Activated T-helper 1 cell treated with anti-CD3 and anti-CD28 coated beads, Interleukin-2, amount 50 U/mL, for 16 hours (primary cell): ENCODE results near the gene HPS4.
"Not testable (repeated sequence)": the region's sequence is repeated elsewhere in the genome, so short reads cannot be mapped to it uniquely, and the experiment has no call there.

Experiments
- DNase-seq, 2 donors: peaks; one replicate each; pipeline ENCODE4 v3.0.0-alpha.2; 2020; ENCODE audit warnings: low read depth in 1 of 2, low spot score in 1 of 2

HPS4 gene

DNA sequence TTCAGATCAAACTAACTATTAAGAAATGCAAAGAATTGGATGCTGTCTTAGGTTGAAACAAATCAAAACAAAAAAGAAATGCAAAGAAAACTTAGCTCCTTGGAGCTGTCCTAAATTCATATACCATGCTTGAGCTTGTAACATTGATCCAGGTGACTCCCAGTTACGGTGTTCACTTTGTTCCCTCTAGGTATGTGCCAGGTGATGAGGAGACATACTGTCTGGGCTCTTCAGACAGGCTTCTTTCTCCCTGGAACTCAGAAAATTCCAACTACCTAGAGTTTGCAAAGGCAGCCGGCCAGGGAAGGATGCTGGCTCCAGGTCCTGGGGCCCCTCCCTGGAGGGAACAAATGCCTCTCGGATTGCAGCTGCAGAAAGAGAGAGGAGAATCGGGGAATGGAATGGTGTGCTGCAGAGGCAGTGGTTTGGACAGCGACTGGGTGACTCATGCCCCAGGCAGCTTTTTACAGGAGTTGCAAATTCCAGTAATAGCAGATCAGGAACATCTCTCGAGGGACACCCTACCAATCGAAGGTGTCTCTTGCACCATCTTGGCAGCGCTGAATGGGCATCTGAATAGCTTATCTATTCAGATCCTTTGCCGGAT is 66.8 kb downstream of the HPS4 start:
- DNase-seq: no peak

DNA sequence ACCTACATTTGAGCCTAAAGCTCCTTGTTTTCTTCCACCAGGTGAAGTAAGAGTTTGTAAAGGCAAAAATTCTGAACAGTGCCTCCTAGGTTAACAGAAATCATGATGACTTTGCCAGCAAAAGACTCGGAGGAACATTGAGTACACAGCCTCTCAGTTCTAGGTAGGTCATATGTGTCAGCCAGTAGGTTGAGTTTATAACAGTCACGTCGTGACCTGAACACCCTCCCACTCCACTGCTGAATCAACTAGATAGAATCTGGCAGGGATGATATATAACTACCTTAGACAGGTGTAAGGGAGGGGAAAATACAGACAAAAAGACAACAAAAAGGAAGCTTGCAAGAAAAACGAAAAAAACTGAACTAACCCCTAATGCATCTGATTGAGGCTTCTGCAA is 67.3 kb downstream of the HPS4 start:
- DNase-seq: no peak

DNA sequence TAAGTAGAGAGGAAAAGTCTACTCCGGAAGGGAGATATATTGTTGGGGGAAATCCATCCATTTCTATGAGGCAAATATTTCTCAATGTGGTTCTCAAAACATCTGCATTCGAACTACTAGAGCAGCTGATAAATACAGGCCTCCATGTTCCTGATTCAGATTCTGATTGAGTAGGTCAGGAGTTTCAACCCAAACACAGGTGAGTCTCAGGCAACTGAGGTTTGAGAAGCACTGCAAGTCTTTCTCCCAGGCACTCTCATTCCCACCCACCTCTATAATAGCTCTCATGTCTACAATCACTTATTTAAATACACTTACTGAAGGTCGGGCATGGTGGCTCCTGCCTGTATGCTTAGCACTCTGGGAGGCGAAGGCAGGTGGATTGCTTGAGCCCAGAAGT is 69.2 kb downstream of the HPS4 start:
- DNase-seq: no peak

DNA sequence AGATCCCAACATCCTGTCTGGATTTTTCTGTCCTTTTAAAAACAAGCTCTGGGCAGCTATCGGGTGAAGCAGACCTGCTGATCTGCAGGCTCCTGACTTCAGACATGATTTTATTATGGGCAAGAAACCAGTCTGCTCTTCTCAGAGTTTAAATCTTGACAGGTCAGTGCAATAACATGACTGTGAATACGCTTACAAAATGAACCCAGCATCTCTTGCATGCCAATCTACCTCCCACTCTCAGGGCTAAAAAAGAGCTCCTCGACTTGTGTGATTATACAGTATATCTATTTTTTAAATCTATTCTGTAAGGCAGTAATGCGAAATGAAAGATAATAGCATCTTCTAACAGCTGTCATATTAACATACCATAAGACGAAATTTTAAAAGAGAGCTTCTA is 73.2 kb downstream of the HPS4 start:
- no peak for DNase-seq

DNA sequence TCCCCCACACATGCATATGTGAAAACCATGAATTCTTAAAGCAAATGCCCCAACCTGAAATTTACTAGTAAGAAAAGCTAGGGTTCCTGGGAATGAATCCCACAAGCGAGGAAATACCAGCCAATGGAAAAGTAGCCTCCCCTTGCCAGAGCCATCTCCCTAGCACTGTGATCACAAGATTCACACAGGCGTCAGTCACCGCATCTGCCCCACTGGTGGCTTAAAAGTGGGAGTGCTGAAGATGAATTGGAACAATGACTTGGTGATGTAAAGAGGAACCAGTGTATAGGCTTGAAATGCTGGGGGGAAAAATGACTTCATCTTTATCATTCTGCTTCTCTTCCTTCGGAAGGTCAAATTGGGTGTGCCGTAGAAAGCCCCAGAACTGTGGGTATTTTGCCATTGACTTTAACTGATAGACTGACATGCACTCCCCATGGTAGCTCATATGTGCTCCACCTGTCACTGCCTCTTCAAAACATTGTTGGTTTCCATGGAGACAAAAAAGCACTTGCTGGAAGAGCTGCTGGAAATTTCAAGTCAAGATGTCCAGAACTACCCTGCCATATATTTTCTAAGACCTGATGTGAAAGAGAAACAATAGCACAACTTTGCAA is 73.8 kb downstream of the HPS4 start:
- DNase-seq: no peak

DNA sequence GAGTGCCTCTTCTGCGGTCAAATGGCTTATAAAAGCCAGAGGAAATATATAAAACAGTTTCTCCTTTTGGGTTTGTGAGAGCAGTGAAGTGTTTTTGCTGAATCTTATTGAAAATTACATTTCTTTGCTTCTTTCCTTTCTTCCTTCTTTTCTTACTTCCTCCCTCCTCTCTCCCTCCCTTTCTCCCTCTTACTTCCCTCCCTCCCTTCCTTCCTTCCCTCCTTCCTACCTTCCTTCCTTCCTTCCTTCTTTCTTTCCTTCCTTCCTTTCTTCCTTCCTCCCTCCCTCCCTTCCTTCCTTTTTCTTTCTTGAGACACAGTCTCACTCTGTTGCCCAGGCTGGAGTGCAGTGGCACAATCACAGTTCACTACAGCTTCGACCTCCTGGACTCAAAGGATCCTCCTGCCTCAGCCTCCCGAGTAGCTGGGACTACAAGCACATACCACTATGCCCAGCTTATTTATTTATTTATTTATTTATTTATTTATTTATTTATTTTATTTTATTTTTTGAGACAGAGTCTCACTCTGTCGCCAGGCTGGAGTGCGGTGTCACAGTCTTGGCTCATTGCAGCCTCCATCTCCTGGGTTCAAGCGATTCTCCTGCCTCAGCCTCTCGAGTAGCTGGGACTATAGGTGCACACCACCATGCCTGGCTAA is 74.9 kb downstream of the HPS4 start:
- DNase-seq: not testable (repeated sequence)

DNA sequence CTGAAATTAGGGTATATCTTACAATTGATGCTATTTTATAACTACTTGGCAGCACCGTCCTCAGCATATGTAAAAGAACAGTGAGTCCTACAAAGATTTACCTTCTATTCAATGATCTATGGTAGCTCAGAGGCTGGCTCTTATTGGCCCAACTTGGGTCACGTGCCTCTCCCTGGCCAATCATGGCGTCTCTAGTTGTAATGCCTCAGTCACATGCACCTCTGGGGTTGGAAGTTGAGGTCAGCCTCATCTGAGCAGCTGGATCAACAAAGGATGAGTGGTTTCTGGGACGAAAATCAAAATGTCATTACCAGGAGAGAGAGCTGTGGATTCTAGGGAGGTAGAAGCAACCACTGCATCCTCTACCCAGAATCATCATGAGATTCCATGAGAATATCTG is 77.5 kb downstream of the HPS4 start:
- DNase-seq: no peak

GRCh38 chr22:26404851-26405421 is 78.6 kb downstream of the HPS4 start:
- no peak for DNase-seq

GRCh38 chr22:26401726-26402125 is 81.9 kb downstream of the HPS4 start:
- no peak for DNase-seq
